AG10803 (cell line): ENCODE measurements around the gene CCM2.

Experiments used
- DNase-seq: peaks from one replicate; pipeline ENCODE4 v3.0.0; 2010; ENCODE audit warnings: low read depth
- H3K4me3 ChIP-seq: 2 replicates; pipeline ENCODE4 v1.5.1; 2011; ENCODE audit warnings: mild to moderate bottlenecking, low read length, control low read depth
- TF ChIP-seq, protein P1 (sequence below): conservative IDR thresholded peaks from 2 replicates; pipeline ENCODE4 v1.5.1; 2011; ENCODE audit warnings: mild to moderate bottlenecking, low read length, control low read depth, inconsistent platforms

The CCM2 gene

DNA sequence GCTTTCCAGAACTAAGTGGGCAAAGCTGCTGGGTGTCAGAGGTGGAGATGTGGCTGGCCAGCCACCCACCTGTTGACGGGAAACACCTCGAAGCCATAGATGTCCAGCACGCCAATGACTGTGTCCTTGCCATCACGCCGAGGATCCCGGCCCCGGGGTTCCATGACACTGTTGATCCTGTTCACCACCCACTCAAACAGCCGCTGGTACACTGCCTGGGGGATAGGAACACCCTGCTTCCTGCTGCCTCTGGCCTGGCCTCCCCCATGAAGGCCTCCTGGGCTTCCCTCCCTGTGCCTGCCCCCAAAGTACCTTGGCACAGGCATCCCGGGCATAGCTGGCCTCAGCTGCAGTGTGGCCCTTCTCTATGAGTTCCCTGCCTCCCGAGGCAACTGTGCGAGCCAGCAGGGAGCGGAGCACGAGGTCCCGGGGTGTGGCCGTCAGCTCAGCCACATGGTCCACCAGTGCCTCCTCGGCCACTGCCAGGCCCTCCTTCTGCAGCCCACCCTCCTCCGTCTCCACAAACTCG is 29.4 kb upstream of the CCM2 start:
- TF ChIP-seq, protein P1, sequence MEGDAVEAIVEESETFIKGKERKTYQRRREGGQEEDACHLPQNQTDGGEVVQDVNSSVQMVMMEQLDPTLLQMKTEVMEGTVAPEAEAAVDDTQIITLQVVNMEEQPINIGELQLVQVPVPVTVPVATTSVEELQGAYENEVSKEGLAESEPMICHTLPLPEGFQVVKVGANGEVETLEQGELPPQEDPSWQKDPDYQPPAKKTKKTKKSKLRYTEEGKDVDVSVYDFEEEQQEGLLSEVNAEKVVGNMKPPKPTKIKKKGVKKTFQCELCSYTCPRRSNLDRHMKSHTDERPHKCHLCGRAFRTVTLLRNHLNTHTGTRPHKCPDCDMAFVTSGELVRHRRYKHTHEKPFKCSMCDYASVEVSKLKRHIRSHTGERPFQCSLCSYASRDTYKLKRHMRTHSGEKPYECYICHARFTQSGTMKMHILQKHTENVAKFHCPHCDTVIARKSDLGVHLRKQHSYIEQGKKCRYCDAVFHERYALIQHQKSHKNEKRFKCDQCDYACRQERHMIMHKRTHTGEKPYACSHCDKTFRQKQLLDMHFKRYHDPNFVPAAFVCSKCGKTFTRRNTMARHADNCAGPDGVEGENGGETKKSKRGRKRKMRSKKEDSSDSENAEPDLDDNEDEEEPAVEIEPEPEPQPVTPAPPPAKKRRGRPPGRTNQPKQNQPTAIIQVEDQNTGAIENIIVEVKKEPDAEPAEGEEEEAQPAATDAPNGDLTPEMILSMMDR, result no peak
- H3K4me3 ChIP-seq, result no peak overlapping the region
- DNase-seq, result no peak

DNA sequence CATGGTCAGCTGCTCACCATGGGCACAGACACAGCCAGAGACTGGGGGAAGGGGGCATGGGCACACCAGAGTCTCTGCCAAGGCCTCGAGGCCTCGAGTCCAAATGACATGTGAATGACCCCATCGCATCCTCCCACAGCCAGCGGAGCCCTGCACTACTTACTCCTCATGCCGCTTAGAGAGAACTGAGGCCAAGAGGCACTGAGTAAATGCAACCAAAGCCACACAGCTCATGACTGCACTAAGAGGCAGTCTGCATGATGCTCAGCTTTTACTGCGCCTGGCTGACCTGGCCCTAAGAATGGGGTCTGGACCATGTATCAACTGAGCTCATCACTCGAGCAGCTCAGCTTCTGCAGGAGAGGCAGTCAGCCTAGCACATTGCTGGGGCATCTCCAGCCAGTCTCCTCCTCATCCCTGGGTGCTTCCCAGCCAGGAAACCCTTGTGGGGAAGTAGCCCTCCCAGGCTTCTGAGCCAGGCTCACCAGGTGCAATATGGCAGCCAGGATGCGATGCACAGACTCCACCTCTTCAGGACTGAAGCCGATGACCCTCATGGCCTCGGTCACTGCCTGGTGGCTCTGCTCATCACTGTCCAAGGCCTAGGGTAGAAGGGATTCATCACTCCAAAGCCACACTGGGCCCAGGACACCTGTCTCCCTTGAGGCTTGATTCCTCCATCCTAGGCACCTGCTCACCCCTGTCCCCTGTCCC is 28.7 kb upstream of the CCM2 start:
- no peak for DNase-seq

DNA sequence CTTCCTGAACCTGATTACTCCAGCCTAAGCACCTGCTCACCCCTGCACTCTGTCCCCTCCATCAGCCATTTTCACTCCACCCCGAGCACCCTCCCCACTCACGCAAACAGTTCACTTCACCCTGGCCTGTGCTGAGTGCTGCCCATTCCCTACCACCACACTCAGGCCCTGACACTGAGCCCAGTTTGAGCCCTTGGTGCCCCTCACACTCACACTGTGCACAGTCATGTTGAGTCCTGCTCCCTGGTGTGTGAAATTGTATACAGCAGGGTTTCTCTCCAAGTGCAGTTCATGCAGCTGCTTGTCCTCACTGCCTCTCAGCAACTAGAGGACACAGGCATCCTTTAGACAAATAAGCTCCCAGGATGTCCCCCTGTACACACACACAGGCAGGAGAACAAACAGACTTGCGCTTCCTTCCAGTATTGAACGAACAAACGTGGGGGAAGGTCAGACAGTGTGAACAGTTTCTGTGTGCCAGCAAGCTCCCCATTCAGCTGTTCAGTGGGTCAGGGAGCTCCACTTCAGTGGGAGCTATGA is 28.0 kb upstream of the CCM2 start:
- TF ChIP-seq, protein P1, result no peak
- H3K4me3 ChIP-seq, result no peak overlapping the region
- no peak for DNase-seq

More for the DNA sequence above, 28.7 kb upstream of the CCM2 start:
- no peak overlapping the region for H3K4me3 ChIP-seq
- TF ChIP-seq, protein P1, result no peak

DNA sequence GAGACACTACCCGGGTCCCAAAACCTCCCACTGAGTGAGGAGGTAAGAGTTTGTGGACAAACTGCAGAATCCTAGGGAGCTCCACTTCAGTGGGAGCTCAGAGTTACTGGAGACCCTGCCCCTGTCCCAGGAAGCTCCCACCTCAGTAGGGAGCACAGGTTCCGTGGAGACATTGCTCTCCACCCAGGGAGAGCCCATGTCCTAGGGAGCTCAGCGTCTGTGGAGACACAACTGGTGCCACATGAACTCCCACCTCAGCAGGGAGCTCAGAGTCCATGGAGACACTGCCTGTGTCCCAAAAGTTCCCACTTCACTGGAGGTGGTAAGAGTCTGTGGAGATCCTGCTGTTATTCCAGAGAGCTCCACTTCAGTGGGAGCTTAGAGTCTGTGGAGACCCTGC is 27.4 kb upstream of the CCM2 start:
- no peak overlapping the region for H3K4me3 ChIP-seq
- no peak for DNase-seq
- TF ChIP-seq, protein P1, result no peak

DNA sequence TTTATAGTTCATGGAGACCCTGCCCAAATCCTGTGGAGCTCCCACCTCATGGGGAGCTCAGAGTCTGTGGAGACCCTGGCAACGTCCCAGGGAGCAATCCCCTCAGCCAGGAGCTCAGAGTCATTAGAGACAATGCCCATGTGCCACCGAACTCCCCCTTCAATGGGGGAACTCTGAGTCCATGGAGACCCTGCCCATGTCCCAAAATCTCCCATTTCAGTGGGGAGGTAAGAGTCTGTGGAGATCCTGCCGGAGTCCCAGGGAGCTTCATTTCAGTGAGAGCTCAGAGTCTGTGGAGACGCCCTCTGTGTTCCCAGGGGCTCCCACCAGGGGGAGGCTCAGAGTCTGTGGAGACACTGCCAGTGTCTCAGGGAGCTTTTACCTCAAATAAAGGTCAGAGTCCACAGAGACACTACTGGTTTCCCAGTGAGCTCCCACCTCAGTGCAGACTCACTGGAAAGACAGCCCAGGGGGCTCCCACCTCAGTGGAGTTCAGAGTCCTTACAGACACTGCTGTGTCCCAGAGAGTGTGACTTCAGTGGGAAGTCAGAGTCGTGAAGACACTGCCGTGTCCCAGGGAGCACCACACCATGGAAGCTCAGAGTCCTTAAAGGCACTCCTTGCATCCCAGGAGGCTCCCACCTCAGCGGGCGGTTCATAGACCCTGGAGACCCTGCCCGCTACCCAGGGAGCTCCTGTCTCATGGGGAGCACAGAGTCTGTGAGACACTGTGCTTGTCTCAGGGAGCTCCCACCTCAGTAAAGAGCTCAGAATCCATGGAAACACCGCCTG is 26.2 kb upstream of the CCM2 start:
- TF ChIP-seq, protein P1, result peak; percentile 61
- no peak overlapping the region for H3K4me3 ChIP-seq
- DNase-seq, result no peak

DNA sequence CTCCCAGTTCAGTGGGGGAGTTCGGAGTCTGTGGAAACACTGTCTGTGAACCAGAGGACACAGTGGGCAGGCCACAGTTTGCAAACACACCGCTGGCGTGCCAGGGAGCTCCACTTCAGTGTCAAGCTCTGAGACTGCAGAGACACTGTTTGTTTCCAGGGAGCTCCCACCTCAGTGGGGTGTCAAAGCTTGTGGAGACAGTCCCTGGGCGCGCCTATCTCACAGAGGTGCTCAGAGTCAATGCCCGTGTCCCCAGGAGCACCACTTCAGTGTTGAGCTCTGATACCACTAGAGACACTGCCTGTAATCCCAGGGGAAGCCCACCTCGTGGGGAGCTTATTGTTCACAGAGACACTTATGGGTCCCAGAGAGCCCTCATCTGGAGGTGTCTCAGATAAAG is 25.5 kb upstream of the CCM2 start:
- no peak overlapping the region for H3K4me3 ChIP-seq
- TF ChIP-seq, protein P1, result no peak
- no peak for DNase-seq
